Stomach smooth muscle (tissue), 2 donors: Measurements from ENCODE around the gene RAD51.

Source experiments
- H3K27ac ChIP-seq: one replicate; pipeline ENCODE4 v1.7.0; 2013; ENCODE audit warnings: mild to moderate bottlenecking, low read length, inconsistent platforms
- H3K27me3 ChIP-seq, 2 donors: one replicate each; pipeline ENCODE4 v1.7.0; 2013; ENCODE audit warnings: low read length in 2 of 2; ENCODE audit not compliant: insufficient read depth in 2 of 2, control insufficient read depth in 1 of 2
- H3K36me3 ChIP-seq, 2 donors: one replicate each; pipeline ENCODE4 v1.7.0; 2013; ENCODE audit warnings: low read length in 2 of 2; ENCODE audit not compliant: control insufficient read depth in 2 of 2, insufficient read depth in 2 of 2
- H3K4me1 ChIP-seq: one replicate; pipeline ENCODE4 v1.7.0; 2013; ENCODE audit warnings: low read length; ENCODE audit not compliant: control insufficient read depth, insufficient read depth
- H3K4me3 ChIP-seq, 2 donors: one replicate each; pipeline ENCODE4 v1.7.0; 2013; ENCODE audit warnings: low read length in 2 of 2
- H3K9ac ChIP-seq, 2 donors: one replicate each; pipeline ENCODE4 v1.7.0; 2013; ENCODE audit warnings: low read length in 2 of 2, mild to moderate bottlenecking in 1 of 2
- H3K9me3 ChIP-seq, 2 donors: one replicate each; pipeline ENCODE4 v1.7.0; 2013; ENCODE audit warnings: low read length in 2 of 2; ENCODE audit not compliant: control insufficient read depth in 2 of 2
- donor health status: healthy.
- donor health status: Pancreatic carcinoma.

RAD51 gene

GRCh38 chr15:40762919-40763800 lies 68.2 kb downstream of the RAD51 start:
- no peaks in the 10 kb centered on the region for H3K9me3 ChIP-seq
- peak overlapping the region; percentile 55 for H3K27ac ChIP-seq
- H3K4me1 ChIP-seq, result peaks cover 23% of the 10 kb centered on the region
- H3K4me3 ChIP-seq, result peak overlapping the region; percentile 59 to 76
- no peaks in the 10 kb centered on the region for H3K27me3 ChIP-seq
- peaks cover 0 to 3% of the 10 kb centered on the region in 2 donors for H3K36me3 ChIP-seq
- peak overlapping the region in 1 of 2 donors; percentile 20 for H3K9ac ChIP-seq

DNA sequence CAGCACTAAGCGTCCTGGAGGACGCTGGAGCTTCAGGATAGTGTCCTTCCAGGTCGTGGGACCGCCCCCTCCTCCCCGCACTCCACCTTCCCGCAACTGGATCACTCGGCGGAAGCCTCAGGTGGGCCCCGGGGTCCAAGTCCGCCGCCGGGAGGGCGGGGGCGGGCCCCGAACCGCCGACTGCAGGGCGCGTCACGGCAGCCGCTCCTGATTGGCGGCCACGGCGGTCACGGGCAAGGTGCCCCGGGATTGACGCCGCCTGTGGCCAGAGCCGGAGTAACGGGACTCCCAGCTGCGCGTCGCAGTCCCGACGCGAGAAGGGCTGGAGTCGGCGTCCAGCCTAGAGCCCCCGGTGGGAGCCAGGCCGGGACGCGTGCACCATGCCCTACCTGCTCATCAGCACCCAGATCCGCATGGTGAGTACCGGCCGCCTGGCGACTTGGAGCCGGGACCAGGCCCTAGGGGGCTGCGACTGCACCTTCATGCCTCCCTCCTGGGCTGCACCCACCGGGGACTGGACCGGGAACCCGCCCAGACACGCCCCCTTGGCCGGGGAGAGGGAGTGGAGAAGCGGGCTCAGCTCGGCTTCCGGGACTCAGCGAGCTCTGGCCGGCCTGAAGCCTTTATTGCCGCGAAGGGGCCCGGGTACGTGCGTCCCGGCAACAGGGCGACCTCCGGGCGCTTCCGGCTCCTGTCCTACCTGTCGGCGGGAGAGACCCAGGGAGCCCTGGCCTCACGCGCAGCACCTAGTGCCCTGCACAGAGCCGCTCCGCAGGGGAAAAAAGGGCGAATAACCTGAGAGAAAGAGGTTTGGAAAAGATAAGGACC lies 69.0 kb downstream of the RAD51 start, which contains the start of gene GCHFR:
Gene GCHFR (plus strand): TSS at position 268 of the 828 bp plus-strand sequence. CDS start 113 bp downstream, at position 381.
- Histone ChIP-seq H3K4me1 (peaks cover 26% of the 10 kb centered on the region), H3K4me3 (peak within 1 kb of the TSS; percentile 59 to 76), H3K36me3 (peaks cover 0 to 3% of the 10 kb centered on the region in 2 donors), H3K27me3 (no peaks in the 10 kb centered on the region), H3K27ac (peak within 1 kb of the TSS; percentile 55), H3K9me3 (no peaks in the 10 kb centered on the region), H3K9ac (peak within 1 kb of the TSS; percentile 20 to 60)

GRCh38 chr15:40764629-40765103 lies 69.7 kb downstream of the RAD51 start:
- H3K27ac ChIP-seq, result peak overlapping the region; percentile 55
- peak overlapping the region in 1 of 2 donors; percentile 60 for H3K9ac ChIP-seq
- peaks cover 0 to 3% of the 10 kb centered on the region in 2 donors for H3K36me3 ChIP-seq
- H3K4me1 ChIP-seq, result peaks cover 31% of the 10 kb centered on the region
- H3K4me3 ChIP-seq, result peak overlapping the region; percentile 59 to 76
- no peaks in the 10 kb centered on the region for H3K27me3 ChIP-seq
- no peaks in the 10 kb centered on the region for H3K9me3 ChIP-seq

- Histone ChIP-seq H3K27ac (no peak overlapping the region), H3K4me3 (no peak overlapping the region), H3K9me3 (no peaks in the 10 kb centered on the region), H3K9ac (no peak overlapping the region), H3K27me3 (no peaks in the 10 kb centered on the region), H3K36me3 (peaks cover 0 to 3% of the 10 kb centered on the region in 2 donors), H3K4me1 (peaks cover 32% of the 10 kb centered on the region)
Observed at GRCh38 chr15:40766194-40766815, 71.3 kb downstream of the RAD51 start.

GRCh38 chr15:40766906-40767837 lies 72.2 kb downstream of the RAD51 start:
- Histone ChIP-seq H3K9ac (no peak overlapping the region), H3K9me3 (no peaks in the 10 kb centered on the region), H3K36me3 (peaks cover 2 to 5% of the 10 kb centered on the region in 2 donors), H3K4me3 (no peak overlapping the region), H3K27me3 (no peaks in the 10 kb centered on the region), H3K4me1 (peaks cover 32% of the 10 kb centered on the region), H3K27ac (no peak overlapping the region)

DNA sequence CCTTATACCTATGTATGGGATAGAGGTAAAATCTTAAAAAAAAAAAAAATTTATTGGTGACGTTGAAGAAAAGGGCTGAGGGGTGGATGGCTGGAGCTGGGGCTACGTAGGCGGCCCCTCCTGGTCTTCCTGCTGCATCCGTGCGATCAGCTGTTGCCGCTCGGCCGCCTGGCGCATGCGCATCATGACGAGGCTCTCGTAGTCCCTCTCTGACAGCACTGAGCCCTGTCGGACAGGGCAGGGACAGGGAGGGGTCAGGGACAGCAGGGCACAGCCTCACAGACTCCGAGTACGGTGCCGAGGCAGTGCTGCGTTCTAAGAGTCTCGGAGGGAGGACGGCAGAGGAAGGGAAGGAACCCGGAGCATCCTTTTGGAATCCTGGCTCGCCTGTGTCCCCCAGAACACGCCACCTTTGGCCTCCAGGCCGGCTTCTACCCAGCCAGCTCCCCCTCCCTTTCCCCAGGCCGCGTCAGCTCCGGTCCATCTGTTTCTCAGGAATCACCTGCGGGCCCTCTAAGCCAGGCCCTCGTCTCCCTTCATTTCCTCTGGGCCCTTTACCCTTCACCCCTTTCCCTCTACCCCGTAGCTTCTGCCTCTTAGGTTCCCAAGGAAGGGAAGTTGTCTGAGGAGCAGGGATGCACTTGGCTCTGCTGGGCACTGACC lies 73.0 kb downstream of the RAD51 start:
- Histone ChIP-seq H3K27ac (no peak overlapping the region), H3K9me3 (no peaks in the 10 kb centered on the region), H3K4me1 (peaks cover 28% of the 10 kb centered on the region), H3K27me3 (no peaks in the 10 kb centered on the region), H3K36me3 (peaks cover 5 to 8% of the 10 kb centered on the region in 2 donors), H3K4me3 (no peak overlapping the region), H3K9ac (no peak overlapping the region)

DNA sequence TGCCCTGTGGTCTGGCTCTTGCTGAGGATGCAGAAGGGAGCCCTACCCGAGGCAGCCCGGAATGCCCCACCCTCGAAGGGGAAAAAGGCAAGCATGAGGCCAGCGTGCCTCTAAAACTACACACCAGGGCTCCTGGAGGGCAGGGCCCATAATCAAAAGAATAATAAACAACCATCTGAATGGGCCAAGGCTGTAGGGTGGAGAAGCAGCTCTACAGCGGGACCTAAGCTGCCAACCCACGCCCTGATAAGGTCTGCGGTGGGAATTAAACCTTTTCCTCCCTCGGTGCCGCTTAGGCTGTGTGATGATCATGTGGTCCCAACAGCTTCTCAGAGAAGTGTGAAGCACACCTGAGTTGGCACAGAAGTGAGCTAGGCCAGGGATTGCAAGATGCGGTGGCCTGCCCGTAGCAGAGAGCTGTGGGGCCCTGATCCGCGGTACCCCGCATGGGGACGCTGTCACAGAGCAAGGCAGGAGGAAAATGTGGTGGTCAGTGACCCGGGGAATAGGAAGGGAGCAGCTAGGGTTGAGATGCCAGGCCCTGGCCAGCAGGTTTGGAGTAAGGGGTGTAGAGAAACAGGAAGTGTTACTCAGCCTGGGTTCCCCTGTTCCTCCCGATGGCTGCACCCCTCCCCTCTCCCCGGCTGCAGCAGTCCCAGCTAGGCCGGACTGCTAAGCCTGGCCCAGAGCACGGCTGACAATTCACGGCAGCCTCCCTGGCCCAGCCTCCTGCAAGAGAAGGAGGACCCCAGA lies 73.7 kb downstream of the RAD51 start:
- Histone ChIP-seq H3K36me3 (peaks cover 10% of the 10 kb centered on the region in 2 donors), H3K27me3 (no peaks in the 10 kb centered on the region), H3K27ac (no peak overlapping the region), H3K4me3 (no peak overlapping the region), H3K9me3 (no peaks in the 10 kb centered on the region), H3K4me1 (peaks cover 20% of the 10 kb centered on the region), H3K9ac (no peak overlapping the region)

DNA sequence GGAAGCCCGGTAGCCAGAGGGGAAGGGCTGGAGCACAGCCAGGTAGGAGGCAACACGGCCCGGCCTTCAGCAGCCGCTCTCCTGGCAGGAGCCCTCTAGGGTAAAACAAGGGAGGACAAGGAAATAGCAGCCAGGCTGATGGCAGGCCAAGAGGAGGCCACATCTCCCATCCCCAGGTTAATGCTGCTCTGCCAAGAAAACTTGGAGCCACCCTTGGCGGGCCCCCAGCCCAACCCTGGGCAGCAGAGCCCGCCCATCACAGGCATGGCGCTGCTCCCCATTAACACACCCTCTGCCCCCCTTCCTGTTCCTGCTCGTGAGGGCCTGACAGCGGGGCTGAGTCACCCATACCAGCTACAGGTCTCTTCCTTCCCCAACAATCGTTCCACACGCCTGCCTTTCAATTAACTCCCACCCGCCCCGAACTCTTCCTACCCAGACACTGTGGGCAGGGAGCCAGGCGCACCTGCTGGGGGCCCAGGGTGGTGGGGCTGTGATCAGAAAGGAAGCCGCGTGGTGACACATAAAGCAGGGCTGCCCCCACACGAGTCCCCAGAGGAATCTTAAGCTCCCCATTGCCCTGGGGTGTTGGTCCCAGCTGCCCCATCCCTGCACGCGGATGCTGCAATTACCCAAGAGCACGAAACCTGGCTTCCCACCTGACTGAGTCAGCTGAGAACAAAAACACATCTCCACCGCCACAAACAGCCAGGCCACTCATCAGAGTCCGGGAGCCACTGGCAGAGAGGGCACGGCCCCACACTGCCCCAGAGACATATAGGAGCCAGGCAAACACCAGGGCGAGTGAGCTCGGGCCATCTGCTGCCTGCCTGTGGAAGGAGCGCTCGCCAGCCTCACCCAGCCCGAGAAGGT lies 74.5 kb downstream of the RAD51 start, which contains the start of gene C15orf62:
Gene C15orf62 (plus strand): TSS at position 707 of the 873 bp plus-strand sequence. CDS start 516 bp downstream, outside the sequence.
- Histone ChIP-seq H3K4me1 (peaks cover 12% of the 10 kb centered on the region), H3K36me3 (peaks cover 16 to 18% of the 10 kb centered on the region in 2 donors), H3K27ac (no peak within 1 kb of the TSS), H3K9me3 (no peaks in the 10 kb centered on the region), H3K9ac (no peak within 1 kb of the TSS), H3K4me3 (no peak within 1 kb of the TSS), H3K27me3 (no peaks in the 10 kb centered on the region)
